ENCODE data around the gene PAPPA.

PAPPA gene

DNA sequence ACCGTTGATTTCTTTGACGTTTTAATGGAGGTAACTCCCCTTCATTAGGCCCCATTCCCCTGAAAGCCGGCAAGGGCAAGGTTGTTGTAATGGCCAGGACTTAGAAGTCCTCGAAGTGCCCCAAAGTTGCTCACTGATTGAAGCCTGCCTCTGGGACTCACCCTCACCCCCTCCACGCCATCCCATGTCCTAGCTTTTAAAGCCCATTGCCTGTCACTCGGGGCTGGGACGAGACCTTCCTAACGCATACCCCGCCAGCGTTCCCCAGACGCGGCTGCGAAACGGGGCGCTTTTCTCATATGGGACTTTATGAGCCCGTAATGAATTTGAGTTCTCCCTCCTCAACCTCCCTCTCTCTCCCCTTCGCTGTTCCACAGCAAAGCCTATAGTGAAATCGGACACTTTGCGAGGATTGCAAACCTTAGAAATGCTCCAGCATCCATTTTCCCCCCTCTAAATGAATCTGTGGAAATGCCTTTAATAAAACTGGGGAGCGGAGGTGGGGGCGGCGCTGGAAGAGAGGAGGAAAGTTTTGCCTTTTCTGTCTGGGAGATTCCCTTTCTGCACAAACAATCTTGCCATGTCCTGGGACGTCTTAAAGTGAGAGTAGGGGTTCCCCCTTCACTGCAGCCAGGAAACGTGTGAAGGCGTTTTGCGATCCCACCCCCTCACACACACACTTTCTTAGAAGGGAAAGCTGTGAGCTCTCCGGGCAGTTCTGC, 1.5 kb downstream of the PAPPA start:
- Histone ChIP-seq H3K9me3 (ENCODE audit: low read depth, low read length) (no peaks in the 10 kb centered on the region), H3K27ac (peak overlapping the region; percentile 94), H3K36me3 (ENCODE audit: insufficient read depth, low read length) (peaks cover 46% of the 10 kb centered on the region), H3K4me3 (peak overlapping the region; percentile 83), H3K9ac (ENCODE audit: insufficient read length) (peak overlapping the region; percentile 91)
- no peak for TF ChIP-seq FOXP2 (optimal IDR thresholded peaks at IDR 0.05; ENCODE audit: control extremely low read depth, extremely low read length, insufficient read depth)
- peak; percentile 47; the same call in 1 of the 2 replicates for TF ChIP-seq POLR2AphosphoS5 (IDR thresholded peaks at IDR 0.05; ENCODE audit: borderline replicate concordance, low read depth, low read length)
- no peak for DNase-seq (ENCODE audit: low read depth, low spot score)

DNA sequence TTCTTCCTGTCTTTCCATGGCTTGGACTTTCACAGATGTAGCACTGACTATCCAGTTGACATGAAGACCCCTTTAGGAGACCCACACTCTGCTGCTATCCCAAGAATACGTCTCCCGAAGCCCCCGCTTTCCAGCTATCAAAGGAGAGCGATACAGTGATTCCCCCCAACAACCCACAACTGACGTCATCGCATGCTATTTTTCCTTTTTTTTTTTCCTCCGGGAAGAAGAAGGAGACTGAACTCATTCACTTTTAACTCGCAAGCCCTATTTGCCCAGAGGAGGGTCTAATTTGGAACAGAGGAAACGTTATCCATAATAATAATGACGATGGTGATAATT, 2.1 kb downstream of the PAPPA start:
- Histone ChIP-seq H3K4me3 (peak overlapping the region; percentile 83), H3K36me3 (ENCODE audit: insufficient read depth, low read length) (peaks cover 52% of the 10 kb centered on the region), H3K9ac (ENCODE audit: insufficient read length) (peak overlapping the region; percentile 91), H3K9me3 (ENCODE audit: low read depth, low read length) (no peaks in the 10 kb centered on the region), H3K27ac (peak overlapping the region; percentile 94)
- no peak for DNase-seq (ENCODE audit: low read depth, low spot score)
- peak; percentile 48 for TF ChIP-seq FOXP2 (optimal IDR thresholded peaks at IDR 0.05; ENCODE audit: control extremely low read depth, extremely low read length, insufficient read depth)
- no peak for TF ChIP-seq EZH2 (IDR thresholded peaks at IDR 0.05)
- TF ChIP-seq POLR2AphosphoS5 (IDR thresholded peaks at IDR 0.05; ENCODE audit: borderline replicate concordance, low read depth, low read length): peak; percentile 45

DNA sequence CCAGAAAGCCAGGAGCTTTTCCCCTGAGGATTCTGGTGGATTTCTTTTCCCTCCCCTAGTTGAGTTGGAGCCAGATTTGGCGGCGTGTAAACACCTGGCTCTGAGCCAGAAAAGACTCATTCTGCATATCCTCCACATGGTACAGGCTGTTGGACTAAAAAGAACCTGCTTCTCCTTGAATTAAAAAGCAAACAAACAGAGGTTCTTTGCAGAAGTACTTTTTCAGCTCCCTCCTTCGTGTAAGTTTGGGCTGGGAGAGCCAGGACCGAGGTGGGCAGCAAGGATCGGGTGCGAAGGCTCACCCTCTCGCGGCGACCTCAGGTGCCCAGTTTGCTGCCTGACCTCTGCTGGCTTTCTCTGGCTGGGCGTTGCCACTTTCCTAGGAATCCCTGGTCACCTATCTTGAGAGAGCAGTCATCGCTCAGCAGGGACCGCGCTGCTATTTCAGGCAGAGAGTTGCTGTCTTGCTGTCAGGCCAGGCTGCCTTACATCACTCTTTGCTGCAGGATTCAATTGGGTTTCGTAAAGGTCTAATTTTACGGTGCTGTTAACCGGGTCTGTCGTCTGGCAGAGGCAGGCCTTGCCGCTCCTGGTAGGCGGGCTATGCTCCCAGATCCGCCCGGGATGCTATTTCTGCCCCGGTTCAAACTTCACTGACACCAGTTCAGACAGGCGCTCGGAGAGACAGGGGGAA, 3.2 kb downstream of the PAPPA start:
- Histone ChIP-seq H3K4me3 (peak overlapping the region; percentile 83), H3K9ac (ENCODE audit: insufficient read length) (peak overlapping the region; percentile 91), H3K27ac (peak overlapping the region; percentile 80), H3K36me3 (ENCODE audit: insufficient read depth, low read length) (peaks cover 63% of the 10 kb centered on the region), H3K9me3 (ENCODE audit: low read depth, low read length) (no peaks in the 10 kb centered on the region)
- no peak for DNase-seq (ENCODE audit: low read depth, low spot score)
- TF ChIP-seq POLR2AphosphoS5 (IDR thresholded peaks at IDR 0.05; ENCODE audit: borderline replicate concordance, low read depth, low read length) (peak; percentile 61), FOXP2 (optimal IDR thresholded peaks at IDR 0.05; ENCODE audit: control extremely low read depth, extremely low read length, insufficient read depth) (peak; percentile 99), EZH2 (IDR thresholded peaks at IDR 0.05) (no peak)

DNA sequence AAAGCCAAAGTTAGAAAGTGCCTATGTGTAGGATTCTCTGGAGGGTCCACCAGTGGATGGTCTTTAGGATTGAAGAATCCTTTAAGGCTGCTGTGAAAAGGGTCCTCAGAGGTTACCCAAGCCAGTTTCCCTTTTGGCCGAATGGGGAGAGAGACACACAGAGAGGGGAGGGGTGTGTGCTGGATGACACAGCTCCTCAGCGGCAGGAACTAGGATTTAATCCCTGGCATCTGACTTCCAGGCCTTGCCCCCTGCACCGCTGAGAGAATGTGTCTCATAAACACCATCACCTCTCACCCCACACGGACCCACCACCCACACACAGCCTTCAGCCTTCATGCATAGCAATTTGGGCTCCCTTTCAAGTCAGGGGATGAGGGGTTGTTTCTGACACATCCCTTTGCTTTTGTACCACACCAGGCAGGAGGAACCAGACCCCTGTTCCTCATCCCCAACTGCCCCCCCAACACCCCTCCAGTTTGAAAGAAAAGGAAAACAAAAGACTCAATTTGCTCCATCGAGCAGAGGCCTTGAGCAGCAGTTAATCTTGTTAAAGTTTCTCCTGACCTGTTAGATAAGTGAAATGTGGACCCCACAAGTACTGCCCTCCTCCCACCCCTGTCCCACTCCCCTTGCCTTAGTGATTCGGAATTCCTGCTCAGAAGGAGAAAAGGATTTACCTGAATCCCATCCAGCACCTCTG, 4.0 kb downstream of the PAPPA start:
- no peak for TF ChIP-seq FOXP2 (optimal IDR thresholded peaks at IDR 0.05; ENCODE audit: control extremely low read depth, extremely low read length, insufficient read depth)
- no peak for TF ChIP-seq POLR2AphosphoS5 (IDR thresholded peaks at IDR 0.05; ENCODE audit: borderline replicate concordance, low read depth, low read length)
- no peak for TF ChIP-seq EZH2 (IDR thresholded peaks at IDR 0.05)
- H3K9me3 ChIP-seq (ENCODE audit: low read depth, low read length): no peaks in the 10 kb centered on the region
- DNase-seq (ENCODE audit: low read depth, low spot score): no peak
- peak overlapping the region; percentile 80 for H3K27ac ChIP-seq
- peak overlapping the region; percentile 91 for H3K9ac ChIP-seq (ENCODE audit: insufficient read length)
- H3K4me3 ChIP-seq: peak overlapping the region; percentile 83
- peaks cover 71% of the 10 kb centered on the region for H3K36me3 ChIP-seq (ENCODE audit: insufficient read depth, low read length)

DNA sequence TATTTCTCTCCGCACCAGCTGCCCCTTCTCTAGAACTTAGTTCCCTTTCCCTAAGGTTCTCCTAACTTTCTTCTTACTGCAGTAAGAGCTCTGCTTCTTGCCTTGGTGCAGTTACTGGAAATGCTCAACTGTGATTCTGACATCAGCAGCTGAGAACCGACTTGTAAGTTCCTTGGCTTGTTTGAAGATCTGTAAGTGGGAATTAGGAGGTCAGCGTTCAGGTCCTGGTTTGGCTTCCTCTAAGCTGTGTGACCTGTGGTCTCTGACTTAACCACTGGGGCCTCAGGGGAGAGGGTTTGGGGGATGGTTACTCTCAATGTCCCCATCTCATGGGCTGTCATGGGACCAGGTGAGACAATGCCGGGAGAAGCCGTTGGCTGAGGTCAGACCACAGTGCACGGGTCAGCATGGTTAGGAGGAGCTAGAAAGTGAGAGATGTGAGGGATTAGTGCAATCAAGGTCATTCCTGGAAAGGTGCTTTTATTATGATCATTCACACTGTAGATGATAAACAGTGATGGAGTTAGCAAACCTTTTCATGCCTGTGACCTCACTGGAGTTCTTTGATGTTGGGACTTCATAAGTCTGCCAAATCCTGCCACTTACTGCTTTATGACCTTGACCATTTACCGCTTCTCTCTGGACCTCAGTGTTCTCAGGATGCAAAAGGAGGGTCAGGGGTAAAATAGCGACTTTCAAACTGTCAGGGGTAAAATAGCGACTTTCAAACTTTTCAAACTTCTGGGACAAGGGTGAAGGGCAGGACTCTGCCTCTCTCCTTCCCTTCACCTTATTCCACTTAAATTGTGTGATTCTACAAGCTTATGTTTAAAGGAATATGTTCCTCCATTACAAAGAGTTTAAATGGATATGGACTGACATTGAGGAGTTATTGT, 7.3 kb downstream of the PAPPA start:
- peaks cover 92% of the 10 kb centered on the region for H3K36me3 ChIP-seq (ENCODE audit: insufficient read depth, low read length)
- H3K4me3 ChIP-seq: no peak overlapping the region
- no peak for TF ChIP-seq EZH2 (IDR thresholded peaks at IDR 0.05)
- H3K27ac ChIP-seq: peak overlapping the region; percentile 39
- no peak for DNase-seq (ENCODE audit: low read depth, low spot score)
- H3K9me3 ChIP-seq (ENCODE audit: low read depth, low read length): 0 out of 2 replicates have a peak, but pooled peaks cover 6% of the 10 kb centered on the region
- H3K9ac ChIP-seq (ENCODE audit: insufficient read length): no peak overlapping the region

DNA sequence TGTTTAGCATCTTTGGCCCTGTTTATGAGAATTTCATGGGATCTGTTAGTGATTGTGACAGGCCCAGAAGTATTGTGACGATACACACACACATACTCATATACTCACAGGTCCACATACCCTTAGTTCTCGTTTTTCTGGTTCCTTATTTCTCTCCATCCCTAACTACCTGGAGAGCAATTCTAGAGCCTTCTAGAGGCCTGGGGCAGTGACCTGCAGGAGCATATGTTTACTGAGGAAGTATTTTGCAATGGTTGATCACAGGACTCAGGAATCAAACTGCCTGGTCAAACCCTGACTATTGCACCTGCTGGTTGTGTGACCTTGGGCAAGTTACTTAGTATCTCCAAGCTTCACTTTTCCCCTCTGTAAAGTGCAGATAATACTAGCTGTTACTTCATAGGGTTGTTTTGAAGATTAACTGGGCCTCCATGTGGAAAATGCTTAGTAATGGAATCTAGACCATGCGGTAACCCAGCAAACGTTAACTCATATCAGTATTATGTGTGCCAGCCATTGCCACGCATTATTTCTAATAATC, 8.7 kb downstream of the PAPPA start:
- Histone ChIP-seq H3K9me3 (ENCODE audit: low read depth, low read length) (0 out of 2 replicates have a peak, but pooled peaks cover 6% of the 10 kb centered on the region), H3K36me3 (ENCODE audit: insufficient read depth, low read length) (peaks cover 95% of the 10 kb centered on the region), H3K9ac (ENCODE audit: insufficient read length) (no peak overlapping the region), H3K27ac (peak overlapping the region; percentile 68), H3K4me3 (no peak overlapping the region)
- TF ChIP-seq FOXP2 (optimal IDR thresholded peaks at IDR 0.05; ENCODE audit: control extremely low read depth, extremely low read length, insufficient read depth): no peak
- TF ChIP-seq POLR2AphosphoS5 (IDR thresholded peaks at IDR 0.05; ENCODE audit: borderline replicate concordance, low read depth, low read length): no peak
- no peak for TF ChIP-seq EZH2 (IDR thresholded peaks at IDR 0.05)
- no peak for DNase-seq (ENCODE audit: low read depth, low spot score)

DNA sequence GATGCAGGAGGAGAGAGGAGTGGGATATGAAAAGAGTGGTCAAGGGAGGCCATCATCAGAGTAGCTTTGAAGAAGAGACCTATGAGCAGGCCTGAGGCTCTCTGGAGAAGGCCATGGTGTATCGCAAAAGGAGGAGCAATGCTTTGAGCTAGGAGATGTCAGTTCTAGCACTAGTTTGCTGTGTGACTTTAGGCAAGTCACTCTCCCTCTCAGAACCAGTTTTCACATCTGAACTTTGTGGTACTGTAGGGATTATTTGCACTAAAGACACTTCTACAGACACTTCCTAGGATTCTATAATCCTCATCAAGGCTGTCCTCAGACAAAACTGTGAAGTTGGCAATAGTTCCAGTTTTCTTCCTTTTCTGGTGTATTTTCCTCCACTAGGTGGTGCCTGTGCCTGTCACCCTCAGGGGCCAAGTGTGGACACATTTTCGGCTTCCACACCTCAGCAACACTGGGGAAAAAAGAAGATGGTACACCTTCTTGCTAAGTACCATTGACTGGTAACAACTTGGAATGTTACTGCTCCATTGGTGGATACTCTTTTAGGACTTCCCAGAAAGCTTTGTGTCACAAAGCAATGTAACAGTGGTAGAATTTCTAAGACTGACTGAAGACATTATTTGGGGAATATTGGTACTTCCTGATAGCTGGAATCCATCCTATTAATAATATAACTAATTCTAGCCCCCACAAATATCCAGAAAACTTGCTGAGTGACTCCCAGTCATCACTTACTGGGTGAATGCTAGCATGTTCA, 9.9 kb downstream of the PAPPA start:
- peaks cover 92% of the 10 kb centered on the region for H3K36me3 ChIP-seq (ENCODE audit: insufficient read depth, low read length)
- no peak for DNase-seq (ENCODE audit: low read depth, low spot score)
- H3K27ac ChIP-seq: peak overlapping the region; percentile 70
- no peak overlapping the region for H3K4me3 ChIP-seq
- 0 out of 2 replicates have a peak, but pooled peaks cover 6% of the 10 kb centered on the region for H3K9me3 ChIP-seq (ENCODE audit: low read depth, low read length)
- no peak overlapping the region for H3K9ac ChIP-seq (ENCODE audit: insufficient read length)
- TF ChIP-seq EZH2 (IDR thresholded peaks at IDR 0.05): no peak
